HepG2 (cell line): ENCODE measurements around the gene HNRNPL. TPM values are rescaled to one million over a fixed set of nuclear protein-coding genes. Genes with fewer than 3 reads are reported as not detected.

Experiments
- ATAC-seq: fragments of 200-7000 bp; cut with Tn5 transposase; 3 replicates; pipeline ENCODE4 v1.9.1; 2020; ENCODE audit warnings: mild to moderate bottlenecking, moderate library complexity
- BruUV-seq: library from RNA; stranded (reverse); fragments of 400-500 nt; replicated peaks from 2 replicates; lab custom pipeline; 2021; lab: Mats Ljungman, UMichigan
- CTCF ChIA-PET: fragments of 300-600 bp; formaldehyde crosslinking; extraction: SDS; loops from one replicate; lab custom pipeline; 2021; ENCODE audit warnings: low total read pairs, inconsistent platforms, low intra/inter-chr PET ratio; lab: Yijun Ruan, JAX
- POLR2A ChIA-PET: fragments of 350-600 bp; sonication (Branson Sonifier 250); formaldehyde crosslinking; loops from one replicate; lab custom pipeline; 2020; ENCODE audit warnings: antibody characterized with exemption, inconsistent platforms; lab: Yijun Ruan, JAX
- DNase-seq: peaks from one replicate; pipeline ENCODE4 v3.0.0-alpha.2; 2015; ENCODE audit warnings: low spot score
- FAIRE-seq: peaks from 3 replicates; lab custom pipeline; 2011; peaks lifted over from hg19 to GRCh38; lab: Jason Lieb, UNC
- H2AFZ ChIP-seq: one replicate; pipeline ENCODE4 v1.6.1; 2011; ENCODE audit warnings: low read length, inconsistent platforms
- H3K27ac ChIP-seq: fragments of 300-600 bp; 3 replicates; pipeline ENCODE4 v1.8.0; 2011; ENCODE audit warnings: mixed run types, mild to moderate bottlenecking, mixed read lengths, low read length, inconsistent platforms; ENCODE audit not compliant: insufficient read depth; ENCODE audit errors: extremely low read length
- H3K27me3 ChIP-seq, 2 experiments: fragments of 200-600 bp in 1 of 2; 2 replicates in 1 of 2; 3 replicates in 1 of 2; pipeline versions ENCODE4 v1.6.0 to v1.8.0; 2011; ENCODE audit warnings: low read length in 2 of 2, mild to moderate bottlenecking in 2 of 2, moderate library complexity in 2 of 2, inconsistent platforms in 1 of 2; ENCODE audit not compliant: insufficient read depth in 2 of 2, control insufficient read depth in 1 of 2
- H3K36me3 ChIP-seq, 2 experiments: fragments of 200-600 bp in 1 of 2; replicated peaks in 1 of 2; 2 replicates in 1 of 2; 3 replicates in 1 of 2; pipeline versions ENCODE4 v1.5.1 to v1.8.0; 2011; ENCODE audit warnings: low read length in 2 of 2, inconsistent platforms in 1 of 2; ENCODE audit not compliant: insufficient read depth in 2 of 2, control insufficient read depth in 1 of 2
- H3K4me1 ChIP-seq: 2 replicates; pipeline ENCODE4 v1.5.1; 2012; ENCODE audit warnings: low read length, inconsistent platforms; ENCODE audit not compliant: insufficient read depth
- H3K4me2 ChIP-seq: 2 replicates; pipeline ENCODE4 v1.6.0; 2011; ENCODE audit warnings: low read depth, low read length, inconsistent platforms
- H3K4me3 ChIP-seq, 3 experiments: fragments of 200-600 bp in 1 of 3; sonication (generic), shearing (Covaris generic) in 1 of 3; replicated peaks in 1 of 3; 2 replicates each; pipeline ENCODE4 v1.5.1; 2011 to 2016; ENCODE audit warnings: low read length in 3 of 3, inconsistent platforms in 2 of 3, low read depth in 2 of 3, mild to moderate bottlenecking in 2 of 3, control low read depth in 1 of 3, mixed read lengths in 1 of 3; ENCODE audit not compliant: insufficient read depth in 1 of 3
- H3K79me2 ChIP-seq: one replicate; pipeline ENCODE4 v1.6.1; 2011; ENCODE audit warnings: low read length, inconsistent platforms; ENCODE audit not compliant: insufficient read depth
- H3K9ac ChIP-seq: 2 replicates; pipeline ENCODE4 v1.6.0; 2011; ENCODE audit warnings: mild to moderate bottlenecking, low read depth, low read length, inconsistent platforms; ENCODE audit not compliant: insufficient read depth
- H3K9me3 ChIP-seq: 2 replicates; pipeline ENCODE4 v1.5.1; 2012; ENCODE audit warnings: mild to moderate bottlenecking, low read length
- H4K20me1 ChIP-seq: 2 replicates; pipeline ENCODE4 v1.6.0; 2011; ENCODE audit warnings: inconsistent platforms, mild to moderate bottlenecking, low read length, moderate library complexity; ENCODE audit not compliant: insufficient read depth
- AGO2 ChIP-seq: fragments of 200-400 bp; formaldehyde crosslinking; optimal IDR thresholded peaks from 2 replicates; pipeline ENCODE3; 2017; ENCODE audit warnings: mild to moderate bottlenecking, low read depth, low read length, moderate library complexity
- HNRNPL ChIP-seq: fragments of 200-400 bp; formaldehyde crosslinking; IDR thresholded peaks from 2 replicates; pipeline ENCODE4 v1.6.1; 2017; ENCODE audit warnings: mild to moderate bottlenecking, low read depth, low read length
- RBAK ChIP-seq: sonication (generic); formaldehyde crosslinking; IDR thresholded peaks from 2 replicates; pipeline ENCODE4 v1.5.1; 2020; ENCODE audit warnings: mild to moderate bottlenecking, missing genetic modification reagents
- RBFOX2 ChIP-seq: fragments of 200-400 bp; formaldehyde crosslinking; IDR thresholded peaks from 2 replicates; pipeline ENCODE4 v1.6.1; 2017; ENCODE audit warnings: low read depth, mild to moderate bottlenecking, low read length
- SOX13 ChIP-seq, 3 experiments: fragments of 450-650 bp in 1 of 3; sonication (generic) in 1 of 3; formaldehyde crosslinking in 1 of 3; IDR thresholded peaks in 2 of 3; conservative IDR thresholded peaks in 1 of 3; 2 replicates each; pipeline versions ENCODE4 v1.5.0 to v1.6.1; 2016 to 2020; ENCODE audit warnings: antibody characterized with exemption in 1 of 3, mild to moderate bottlenecking in 1 of 3, missing compliant biosample characterization in 1 of 3, missing genetic modification reagents in 1 of 3, moderate library complexity in 1 of 3
- ZBTB43 ChIP-seq: sonication (generic); formaldehyde crosslinking; conservative IDR thresholded peaks from 2 replicates; pipeline ENCODE4 v1.4.0; 2020; ENCODE audit warnings: missing genetic modification reagents
- ZNF530 ChIP-seq: sonication (generic); formaldehyde crosslinking; IDR thresholded peaks from 2 replicates; pipeline ENCODE4 v1.5.0; 2020; ENCODE audit warnings: low read depth, mild to moderate bottlenecking, missing genetic modification reagents
- WGBS: methylation state at CpG from one replicate; pipeline ENCODE4 v1.1.6; 2017; ENCODE audit warnings: low lambda C conversion rate; 5-methylcytosine and 5-hydroxymethylcytosine counted together
- in situ Hi-C: cut with HindIII; loops from 2 replicates; pipeline ENCODE4 v1.10.0; 2017; ENCODE audit warnings: low pct_unique_long_range_greater_than_20kb; ENCODE audit not compliant: extremely low pct_ligation_motif_present
- intact Hi-C: fragments of 100-400 bp; cut with micrococcal nuclease; formaldehyde crosslinking; loops from one replicate; pipeline ENCODE4 v1.10.0; 2022; ENCODE audit not compliant: unreplicated experiment
- polyA plus RNA-seq, 8 experiments: library from polyadenylated mRNA; depleted of rRNA in 3 of 8; stranded (reverse) in 7 of 8; unstranded in 1 of 8; fragments of >200 nt; fragmentation: Illumina TruSeq in 4 of 8; extraction: Trizol in 4 of 8; gene quantifications; 2 replicates each; pipeline versions ENCODE4 v1.2.1 to v1.2.3, GENCODE V29; 2011 to 2016; ENCODE audit warnings: low read depth in 4 of 8, missing spikeins in 1 of 8, mixed read lengths in 1 of 8; ENCODE audit not compliant: insufficient read depth in 1 of 8
- total RNA-seq, 5 experiments: library from RNA; depleted of rRNA; stranded (reverse); fragments of >200 nt; fragmentation: Illumina TruSeq; extraction: Trizol; gene quantifications; 2 replicates each; pipeline ENCODE4 v1.2.3, GENCODE V29; 2016; ENCODE audit warnings: low read depth in 1 of 5
- TF ChIP-seq, protein P1 (sequence below): sonication (generic); formaldehyde crosslinking; IDR thresholded peaks from 2 replicates; pipeline ENCODE4 v1.5.1; 2020; ENCODE audit warnings: mild to moderate bottlenecking, moderate library complexity, missing genetic modification reagents

Gene HNRNPL
- total and polyA plus RNA-seq, 2 of the 13 experiments (the other 11 are each of a cell fraction or from before 2014, with no cell fraction given) = 156 to 278 TPM

DNA sequence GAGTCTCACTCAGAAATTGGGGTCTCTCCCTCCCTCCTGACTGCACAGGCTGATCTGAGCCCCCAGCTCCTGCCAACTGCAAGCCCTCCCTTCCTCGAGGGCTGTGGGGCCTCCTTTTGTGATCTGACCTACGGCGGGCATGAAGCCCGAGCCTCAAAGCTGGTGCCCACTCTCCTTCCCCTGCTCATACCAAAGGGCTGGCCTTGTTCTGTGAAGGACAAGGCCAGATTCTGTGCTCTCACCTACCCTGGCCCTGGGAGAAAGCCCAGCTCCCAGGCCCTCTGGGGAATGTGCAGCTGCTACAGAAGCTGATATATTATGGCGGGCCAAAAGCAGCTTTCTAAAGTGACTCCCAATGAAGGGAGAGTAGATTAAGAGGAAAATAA lies 9.2 kb downstream of the HNRNPL start:
- H4K20me1 ChIP-seq = peaks cover 40% of the 10 kb centered on the region
- H3K27me3 ChIP-seq = no peaks in the 10 kb centered on the region
- H3K79me2 ChIP-seq = peaks cover 33% of the 10 kb centered on the region
- H3K9ac ChIP-seq = no peak overlapping the region
- H3K9me3 ChIP-seq = no peaks in the 10 kb centered on the region
- H3K27ac ChIP-seq = no peak overlapping the region
- no peak overlapping the region for H2AFZ ChIP-seq
- no peak overlapping the region for H3K4me2 ChIP-seq
- H3K4me1 ChIP-seq = peaks cover 87% of the 10 kb centered on the region
- ATAC-seq (no peak), DNase-seq (no peak), FAIRE-seq (no peak)
- in situ Hi-C loops = no loop called here
- H3K36me3 ChIP-seq = peaks cover 48 to 96% of the 10 kb centered on the region in 2 experiments
- CTCF ChIA-PET = no interaction called here
- POLR2A ChIA-PET = interaction anchor here (0.8 to 4.4 kb wide), 4 partner anchors 9 to 107 kb away, joined by 3 to 42 read pairs (median 12); partner anchors contain the start of genes ECH1 and HNRNPL
- H3K4me3 ChIP-seq = no peak overlapping the region
- 95% methylated on average over 4 of the region's 5 CpGs for WGBS
- BruUV-seq = no TSS peak
- TF ChIP-seq HNRNPL (0 out of 2 replicates have a peak, but pooled peaks have one; percentile 46), RBAK (CRISPR knock-in tag) (no peak)
- intact Hi-C loops = no loop called here

DNA sequence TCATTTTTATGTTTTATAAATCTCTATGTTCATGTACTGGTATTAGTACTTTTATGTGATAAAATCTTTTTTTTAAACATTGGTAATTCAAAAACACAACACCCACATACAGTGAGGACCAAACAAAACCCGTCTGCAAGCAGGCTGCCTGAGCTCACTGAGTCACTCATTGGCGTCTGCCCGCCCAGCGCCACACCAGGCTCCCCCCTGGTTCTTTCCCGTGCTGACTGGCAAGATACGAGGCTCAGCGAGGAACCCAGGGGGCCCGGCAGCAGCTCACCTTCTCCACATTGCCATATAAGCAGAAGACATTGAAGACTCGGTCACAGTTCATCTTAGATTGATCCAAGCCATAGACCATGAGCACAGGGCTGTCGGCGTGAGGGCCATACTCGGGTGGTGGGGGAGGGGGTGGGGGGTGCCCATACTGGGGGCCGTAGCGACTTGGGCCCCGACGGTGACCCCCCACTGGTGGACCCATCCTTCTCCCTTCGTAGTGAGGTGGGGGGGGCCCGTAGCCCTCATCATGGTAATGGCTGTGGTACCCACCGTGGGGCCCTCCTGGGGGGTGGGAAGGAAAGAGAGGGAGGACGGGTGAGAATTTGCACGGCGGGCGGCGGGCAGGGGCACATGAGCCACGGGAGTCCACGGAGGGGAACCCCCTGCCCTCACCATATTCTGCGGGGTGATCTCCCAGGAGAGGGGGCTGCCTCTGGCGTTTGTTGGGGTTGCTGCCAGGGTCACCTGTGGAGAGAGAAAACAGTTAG lies 9.8 kb downstream of the HNRNPL start:
- peaks cover 46 to 93% of the 10 kb centered on the region in 2 experiments for H3K36me3 ChIP-seq
- WGBS = 96% methylated on average over 24 of the region's 28 CpGs
- H3K79me2 ChIP-seq = peaks cover 29% of the 10 kb centered on the region
- POLR2A ChIA-PET = interaction anchor here (1.1 to 4.4 kb wide), 4 partner anchors 9 to 106 kb away, joined by 3 to 42 read pairs (median 13); partner anchors contain the start of genes ECH1 and HNRNPL
- peaks cover 35% of the 10 kb centered on the region for H4K20me1 ChIP-seq
- no TSS peak for BruUV-seq
- CTCF ChIA-PET = no interaction called here
- peaks cover 81% of the 10 kb centered on the region for H3K4me1 ChIP-seq
- TF ChIP-seq HNRNPL (0 out of 2 replicates have a peak, but pooled peaks have one; percentile 3), SOX13 (IDR thresholded peaks at IDR 0.05) (no peak), SOX13 (CRISPR knock-in tag; conservative IDR thresholded peaks at IDR 0.05 in 1 of 2, IDR thresholded peaks at IDR 0.05 in 1 of 2) (no peak), ZBTB43 (CRISPR knock-in tag) (no peak), AGO2 (peak; percentile 73), ZNF530 (no peak), RBFOX2 (peak; percentile 42; the same call in 1 of the 2 replicates)
- TF ChIP-seq, protein P1, sequence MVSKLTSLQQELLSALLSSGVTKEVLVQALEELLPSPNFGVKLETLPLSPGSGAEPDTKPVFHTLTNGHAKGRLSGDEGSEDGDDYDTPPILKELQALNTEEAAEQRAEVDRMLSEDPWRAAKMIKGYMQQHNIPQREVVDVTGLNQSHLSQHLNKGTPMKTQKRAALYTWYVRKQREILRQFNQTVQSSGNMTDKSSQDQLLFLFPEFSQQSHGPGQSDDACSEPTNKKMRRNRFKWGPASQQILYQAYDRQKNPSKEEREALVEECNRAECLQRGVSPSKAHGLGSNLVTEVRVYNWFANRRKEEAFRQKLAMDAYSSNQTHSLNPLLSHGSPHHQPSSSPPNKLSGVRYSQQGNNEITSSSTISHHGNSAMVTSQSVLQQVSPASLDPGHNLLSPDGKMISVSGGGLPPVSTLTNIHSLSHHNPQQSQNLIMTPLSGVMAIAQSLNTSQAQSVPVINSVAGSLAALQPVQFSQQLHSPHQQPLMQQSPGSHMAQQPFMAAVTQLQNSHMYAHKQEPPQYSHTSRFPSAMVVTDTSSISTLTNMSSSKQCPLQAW = no peak
- H3K4me2 ChIP-seq = no peak overlapping the region
- DNase-seq = no peak
- H2AFZ ChIP-seq = no peak overlapping the region
- no peaks in the 10 kb centered on the region for H3K9me3 ChIP-seq
- no peak overlapping the region for H3K9ac ChIP-seq
- in situ Hi-C loops = no loop called here
- no peak for ATAC-seq
- intact Hi-C loops = loop anchor here (10.0 kb wide), 1 partner anchor 185 kb away; no protein-coding TSS in a partner anchor
- no peak for FAIRE-seq
- H3K4me3 ChIP-seq = no peak overlapping the region
- H3K27ac ChIP-seq = peak overlapping the region; percentile 60
- no peaks in the 10 kb centered on the region for H3K27me3 ChIP-seq
